Stimulated activated CD4-positive, alpha-beta T cell treated with anti-CD3 and anti-CD28 coated beads, Interleukin-1b, Interleukin-23, amount 100 ng/mL, for 4 hours (primary cell): Measurements from ENCODE around the gene HRCT1.
"Not testable (repeated sequence)": the region's sequence is repeated elsewhere in the genome, so short reads cannot be mapped to it uniquely, and the experiment has no call there.

Experiments
- DNase-seq, 2 donors: peaks; one replicate each; pipeline ENCODE4 v3.0.0-alpha.2; 2020; ENCODE audit warnings: low read depth in 2 of 2

Gene HRCT1

GRCh38 chr9:35905912-35906679 lies at the start of gene HRCT1:
HRCT1 (plus strand) TSS chr9:35906202; CDS start chr9:35906288, 86 bp downstream.
- no peak for DNase-seq

DNA sequence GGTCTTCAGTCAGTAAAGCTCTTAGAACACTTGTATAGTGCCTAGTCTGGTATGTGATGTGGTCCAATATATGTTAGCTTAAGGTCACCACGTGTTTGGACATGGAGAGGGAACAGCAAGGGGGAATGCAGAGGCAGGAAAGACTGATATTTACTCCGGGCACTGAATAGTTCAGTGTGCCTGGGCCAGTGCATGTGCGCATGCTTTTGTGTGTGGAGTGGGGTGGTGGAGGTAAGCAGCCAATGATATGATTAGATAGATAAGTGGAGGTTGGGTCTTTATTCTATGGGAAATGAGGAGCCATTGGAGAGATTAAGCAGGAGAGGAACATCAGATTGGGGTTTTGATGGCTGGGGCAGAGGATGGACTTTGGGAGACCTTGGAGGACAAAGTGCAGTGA lies 49.8 kb upstream of the HRCT1 start:
- DNase-seq: no peak

DNA sequence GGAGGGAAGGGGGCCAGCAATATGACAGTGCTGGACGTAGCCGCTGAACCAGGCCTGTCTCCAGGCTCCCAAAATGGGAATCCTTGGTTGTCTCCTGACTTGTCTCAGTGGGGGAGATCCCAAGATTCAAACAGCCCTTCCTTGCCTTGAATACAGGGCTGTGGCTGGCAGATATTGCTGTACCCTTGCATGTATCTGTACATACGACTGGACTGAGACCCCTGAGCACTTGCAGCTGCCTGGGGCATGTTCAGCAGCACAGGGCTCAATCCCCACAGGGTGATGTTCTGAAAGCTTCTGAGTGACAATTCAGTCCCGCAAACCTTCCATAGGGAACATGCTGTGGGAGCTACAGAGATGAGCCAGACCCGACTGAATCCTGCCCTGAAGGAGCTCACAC lies 49.1 kb upstream of the HRCT1 start:
- no peak for DNase-seq

GRCh38 chr9:35858458-35858857 lies 47.5 kb upstream of the HRCT1 start:
- DNase-seq: no peak

GRCh38 chr9:35859310-35859989 lies 46.6 kb upstream of the HRCT1 start:
- no peak for DNase-seq

- DNase-seq: no peak
Observed at GRCh38 chr9:35859990-35860339, 46.0 kb upstream of the HRCT1 start.

DNA sequence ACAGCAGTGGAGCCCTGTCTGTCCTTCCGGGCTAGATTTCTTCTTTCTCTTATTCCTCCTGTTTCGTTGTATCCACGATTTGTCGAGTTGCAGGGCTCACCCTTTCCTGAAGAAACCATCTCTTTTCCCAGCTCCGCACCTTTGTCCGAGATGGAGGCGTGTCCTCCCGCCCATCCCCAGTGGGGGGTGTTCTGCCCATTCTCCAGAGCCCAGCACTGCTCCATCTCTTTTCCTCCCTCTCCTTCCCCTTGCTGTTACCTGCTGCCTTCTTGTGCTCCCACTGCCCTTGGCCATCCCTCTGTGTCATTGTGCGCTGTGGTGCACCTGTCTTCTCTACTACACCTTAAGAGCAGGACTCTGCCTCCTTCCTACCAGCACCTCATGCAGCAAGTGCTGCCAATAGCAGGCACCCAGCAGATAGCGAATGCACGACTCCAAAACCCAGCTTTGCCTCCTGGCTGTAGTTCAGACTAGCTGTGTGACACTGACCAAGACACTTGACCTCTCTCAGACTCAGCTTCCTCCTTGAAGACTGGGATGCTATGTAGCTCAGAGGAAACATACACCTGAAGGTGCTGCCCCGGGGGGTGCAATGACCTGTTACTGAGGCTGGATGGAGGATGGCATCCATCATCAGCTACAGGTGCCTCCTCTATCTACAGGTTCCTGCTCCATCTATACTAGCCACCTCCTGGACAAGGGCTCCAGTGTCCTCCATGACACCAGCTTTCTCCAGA lies 44.7 kb upstream of the HRCT1 start:
- no peak for DNase-seq

GRCh38 chr9:35862328-35862727 lies 43.7 kb upstream of the HRCT1 start:
- no peak for DNase-seq

DNA sequence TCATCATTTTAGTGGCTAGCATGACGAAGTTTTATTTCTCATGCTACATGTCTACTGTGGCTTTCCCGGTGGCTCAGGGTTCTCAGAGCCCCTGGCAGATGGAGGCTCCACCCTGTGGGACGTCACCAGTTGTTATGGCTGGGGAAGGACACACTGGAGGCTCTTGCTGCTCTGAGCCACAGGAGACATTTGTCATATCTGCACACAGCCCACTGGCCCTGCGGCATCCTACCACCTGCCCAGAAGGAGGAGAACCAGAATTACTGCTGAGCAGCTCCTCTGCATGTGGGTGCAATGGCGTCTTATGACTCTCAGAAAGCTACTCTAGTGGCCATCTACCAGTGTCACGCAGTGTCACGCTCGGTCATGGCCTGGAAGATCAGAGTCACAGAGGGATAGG lies 42.4 kb upstream of the HRCT1 start:
- DNase-seq: no peak

GRCh38 chr9:35864695-35865255 lies 41.2 kb upstream of the HRCT1 start:
- no peak for DNase-seq

DNA sequence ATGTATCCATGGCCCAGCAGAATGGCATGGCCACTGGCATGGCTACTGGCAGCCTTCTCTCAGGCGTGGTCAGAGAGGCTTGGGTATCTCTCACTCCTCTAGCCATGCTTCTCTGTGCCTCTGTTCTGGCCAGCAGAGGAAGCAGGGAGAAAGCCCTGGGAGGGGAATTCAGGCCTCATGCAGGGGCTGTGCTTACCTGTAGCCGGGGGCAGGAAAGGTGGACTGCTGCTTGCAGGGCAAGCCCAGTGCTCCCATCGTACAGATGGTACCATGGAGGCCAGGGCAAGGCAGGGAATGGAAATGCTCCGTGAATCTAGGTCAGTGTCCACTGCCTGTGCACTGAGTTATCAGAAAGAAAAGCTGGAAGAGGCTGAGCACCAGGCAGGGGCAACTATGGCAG lies 38.5 kb upstream of the HRCT1 start:
- no peak for DNase-seq

GRCh38 chr9:35868933-35869332 lies 37.1 kb upstream of the HRCT1 start:
- no peak for DNase-seq

- no peak for DNase-seq
Observed at GRCh38 chr9:35869621-35870216, 36.3 kb upstream of the HRCT1 start.

GRCh38 chr9:35870351-35870923 lies 35.6 kb upstream of the HRCT1 start, which contains the start of gene OR13J1:
OR13J1 (minus strand) TSS chr9:35870401; CDS start chr9:35870401, 0 bp downstream.
- DNase-seq: no peak

DNA sequence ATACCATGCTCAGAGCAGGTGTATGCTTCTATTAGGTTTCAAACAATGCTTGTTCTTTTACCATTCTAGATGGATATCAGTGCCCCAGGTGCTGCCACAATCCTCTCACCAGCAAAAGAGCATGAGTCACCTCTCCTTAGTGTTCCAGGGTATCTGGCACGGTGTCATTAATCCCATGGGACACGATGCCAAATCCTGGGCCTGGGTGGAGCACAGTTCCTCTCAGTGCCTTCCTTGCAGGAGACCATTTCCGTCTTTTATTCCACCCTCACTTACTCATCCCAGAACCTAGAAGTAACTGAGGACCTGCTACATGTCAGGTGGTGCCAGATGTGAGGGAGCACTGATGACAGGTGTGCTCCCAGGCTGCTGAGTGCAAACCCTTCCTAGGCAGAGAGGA lies 34.5 kb upstream of the HRCT1 start:
- no peak for DNase-seq

DNA sequence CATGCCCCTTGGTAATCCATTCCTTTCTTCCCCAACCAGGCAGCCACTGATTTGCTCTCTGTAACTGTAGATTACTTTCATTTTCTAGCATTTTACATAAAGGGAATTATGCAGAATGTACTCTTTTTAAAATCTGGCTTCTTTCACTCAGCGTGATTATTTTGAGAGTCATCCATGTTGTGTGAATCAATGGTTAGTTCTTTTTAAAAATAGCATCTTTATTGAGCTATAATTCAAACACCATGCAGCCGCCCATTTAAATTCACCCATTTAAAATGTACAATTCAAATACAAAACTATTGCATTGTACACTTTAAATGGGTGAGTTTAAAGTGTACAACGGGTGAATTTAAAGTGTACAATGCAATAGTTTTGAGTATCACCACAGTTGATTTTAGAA lies 33.5 kb upstream of the HRCT1 start:
- no peak for DNase-seq

DNA sequence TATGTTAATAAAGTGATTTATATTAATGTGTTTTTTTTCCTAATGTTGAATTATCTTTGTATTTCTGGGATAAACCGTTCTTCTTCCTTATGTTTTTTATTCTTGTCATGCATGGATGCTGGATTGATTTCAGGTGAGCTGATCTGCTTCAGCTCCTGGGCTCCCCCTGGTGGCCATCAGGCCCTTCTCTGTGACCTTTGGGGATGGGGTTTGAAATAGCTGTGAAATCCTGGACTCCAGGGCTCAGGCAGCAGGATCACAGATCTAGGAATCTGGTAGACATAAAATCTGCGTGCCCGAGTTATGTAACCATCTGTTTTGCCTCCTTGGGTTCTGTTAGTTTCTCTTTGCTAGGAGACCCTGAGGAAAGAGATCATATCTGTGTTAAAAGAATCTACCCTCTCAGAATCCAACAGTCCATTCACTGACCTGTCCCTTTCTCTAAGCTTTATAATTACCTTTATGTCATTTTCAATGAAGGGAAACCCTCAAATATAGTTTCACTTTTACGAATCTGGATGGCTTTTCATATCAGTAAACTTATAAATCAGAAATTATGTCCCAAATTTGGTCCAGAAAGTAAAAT lies 23.6 kb upstream of the HRCT1 start:
- peak; percentile 80 to 81 for DNase-seq

- no peak for DNase-seq
Observed at GRCh38 chr9:35882996-35883395, 23.0 kb upstream of the HRCT1 start.

DNA sequence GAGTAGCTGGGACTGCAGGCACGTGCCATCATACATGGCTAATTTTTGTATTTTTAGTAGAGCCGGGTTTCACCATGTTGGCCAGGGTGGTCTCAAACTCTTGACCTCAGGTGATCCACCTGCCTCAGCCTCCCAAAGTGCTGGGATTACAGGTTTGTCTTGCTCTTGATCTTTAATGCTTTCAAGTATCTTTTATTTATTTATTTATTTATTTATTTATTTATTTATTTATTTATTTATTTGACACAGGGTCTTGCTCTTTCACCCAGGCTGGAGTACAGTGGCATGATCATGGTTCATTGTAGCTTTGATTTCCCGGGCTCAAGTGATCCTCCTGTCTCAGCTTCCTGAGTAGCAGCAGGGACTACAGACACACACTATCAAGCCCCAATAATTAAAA lies 21.1 kb upstream of the HRCT1 start:
- DNase-seq: not testable (repeated sequence)

- no peak for DNase-seq
Observed at GRCh38 chr9:35891646-35892045, 14.4 kb upstream of the HRCT1 start.

DNA sequence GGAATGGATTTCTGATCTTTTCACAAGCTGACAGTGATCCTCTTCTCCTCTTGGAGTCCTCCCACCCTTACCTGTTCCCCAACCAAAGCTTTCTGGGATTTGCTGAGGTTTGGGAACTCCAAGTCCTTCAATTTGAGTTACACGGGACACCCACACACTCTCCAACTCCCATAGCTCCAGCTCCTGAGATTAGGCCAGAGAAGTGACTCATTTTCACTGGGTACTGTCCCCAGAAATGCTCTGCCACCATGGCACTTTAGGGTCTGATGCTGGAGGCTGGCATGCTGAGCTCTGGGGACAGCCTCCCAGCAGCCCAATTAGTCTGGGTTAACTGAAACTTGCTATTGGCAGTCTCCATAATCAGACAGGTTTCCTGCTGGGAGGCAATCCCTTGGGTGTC lies 14.0 kb upstream of the HRCT1 start:
- DNase-seq: no peak
